NT2/D1 (cell line): ENCODE measurements around the gene TRIOBP.

Source experiments
- SUZ12 ChIP-seq: IDR thresholded peaks from 2 replicates; pipeline ENCODE4 v1.6.1; 2011; ENCODE audit not compliant: insufficient read length, insufficient read depth; ENCODE audit errors: extremely low read depth
- YY1 ChIP-seq: IDR thresholded peaks from 2 replicates; pipeline ENCODE4 v1.6.1; 2011; ENCODE audit not compliant: insufficient read length, insufficient read depth
- ZNF274 ChIP-seq: IDR thresholded peaks from 2 replicates; pipeline ENCODE4 v1.6.1; 2011; ENCODE audit warnings: mild to moderate bottlenecking, low read depth, low read length

DNA sequence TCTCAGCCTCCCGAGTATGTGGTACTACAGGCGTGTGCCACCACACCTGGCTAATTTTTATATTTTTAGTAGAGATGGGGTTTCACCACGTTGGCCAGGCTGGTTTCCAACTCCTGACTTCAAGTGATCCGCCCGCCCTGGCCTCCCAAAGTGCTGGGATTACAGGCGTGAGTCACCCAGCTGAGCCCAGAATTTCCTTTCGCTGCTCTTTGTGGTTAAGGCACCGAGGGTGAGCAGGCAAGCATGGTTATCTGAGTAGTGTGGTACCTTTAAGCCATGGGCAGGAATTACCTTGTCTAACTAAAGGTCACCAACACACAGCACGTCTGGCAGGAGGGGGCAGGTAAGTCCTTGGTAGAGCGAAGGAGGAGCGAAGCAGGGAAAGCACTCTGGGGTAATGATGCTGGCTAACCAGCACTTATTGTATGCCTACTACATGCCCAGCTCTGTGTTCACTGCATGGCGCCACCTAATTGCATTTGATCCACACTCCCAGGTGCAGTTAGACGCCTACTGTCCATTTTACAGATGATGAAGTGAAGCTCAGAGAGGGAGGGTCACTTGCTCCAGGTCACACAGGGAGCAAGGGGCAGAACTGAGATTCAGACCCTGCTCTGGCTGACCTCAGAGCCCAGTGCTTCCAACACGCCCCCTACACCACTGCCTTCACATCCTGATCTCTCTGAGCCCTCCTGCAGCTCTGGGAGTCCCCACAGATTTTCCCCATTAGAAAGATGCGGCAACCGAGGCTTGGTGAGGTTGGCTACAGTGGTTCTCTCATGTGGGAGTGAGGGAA is 45.7 kb downstream of the TRIOBP start:
- TF ChIP-seq SUZ12 = no peak
- no peak for TF ChIP-seq YY1
- TF ChIP-seq ZNF274 = no peak
